Suprapubic skin (tissue), 4 donors: ENCODE results near the gene ZMYM3.

Source experiments
- EP300 ChIP-seq: sonication (generic); formaldehyde crosslinking; IDR thresholded peaks from one replicate; pipeline ENCODE4 v1.6.1; 2017; ENCODE audit warnings: antibody characterized with exemption
- POLR2A ChIP-seq, 2 donors: fragments of 450-650 bp; IDR thresholded peaks; one replicate each; pipeline ENCODE4 v1.6.1; 2017; ENCODE audit warnings: antibody characterized with exemption in 2 of 2, mild to moderate bottlenecking in 2 of 2, moderate library complexity in 2 of 2
- POLR2AphosphoS5 ChIP-seq, 3 donors: sonication (generic); formaldehyde crosslinking; IDR thresholded peaks; one replicate each; pipeline ENCODE4 v1.6.1; 2017; ENCODE audit warnings: antibody characterized with exemption in 3 of 3
- TF ChIP-seq, protein P1 (sequence below), 2 donors: fragments of 200-600 bp in 1 of 2; fragments of 450-650 bp in 1 of 2; sonication (generic) in 1 of 2; IDR thresholded peaks; one replicate each; pipeline ENCODE4 v1.5.1; 2016 to 2019; ENCODE audit warnings: antibody characterized with exemption in 2 of 2, mild to moderate bottlenecking in 1 of 2, moderate library complexity in 1 of 2

DNA sequence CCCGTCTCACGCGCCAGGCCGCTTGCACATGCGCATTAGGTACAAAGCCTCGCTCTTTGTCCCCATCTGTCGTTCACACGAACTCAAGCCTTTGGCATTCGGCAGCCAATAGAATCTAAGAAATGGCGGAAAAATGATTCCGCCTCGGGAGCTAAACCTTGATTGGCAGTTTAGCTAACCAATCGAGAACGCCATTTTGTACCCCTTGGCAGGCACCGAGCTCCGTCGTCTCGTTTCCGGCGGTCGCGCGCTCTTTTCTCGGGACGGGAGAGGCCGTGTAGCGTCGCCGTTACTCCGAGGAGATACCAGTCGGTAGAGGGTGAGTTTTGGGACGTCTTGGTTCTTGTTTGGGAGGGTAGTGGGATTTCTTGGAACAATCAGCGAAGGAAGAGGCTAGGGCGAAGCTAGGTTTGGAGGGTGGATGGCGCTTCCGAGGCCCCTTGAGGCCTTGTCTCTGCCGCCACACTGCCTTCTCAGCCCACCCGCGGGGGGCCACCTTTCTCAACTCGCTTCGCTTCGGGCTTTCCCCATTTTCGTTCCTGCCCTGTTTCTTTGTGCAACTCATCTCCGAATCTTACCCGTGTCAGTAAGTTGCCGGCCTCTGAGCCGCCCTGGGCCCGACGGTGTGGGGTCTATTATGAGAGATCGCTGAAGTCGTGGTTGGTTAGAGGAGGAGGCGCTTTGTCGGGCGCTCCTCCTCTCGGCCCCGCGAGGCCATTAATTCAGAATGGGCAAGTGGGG, 29.6 kb upstream of the ZMYM3 start, which contains the start of gene NONO:
- TF ChIP-seq, protein P1, sequence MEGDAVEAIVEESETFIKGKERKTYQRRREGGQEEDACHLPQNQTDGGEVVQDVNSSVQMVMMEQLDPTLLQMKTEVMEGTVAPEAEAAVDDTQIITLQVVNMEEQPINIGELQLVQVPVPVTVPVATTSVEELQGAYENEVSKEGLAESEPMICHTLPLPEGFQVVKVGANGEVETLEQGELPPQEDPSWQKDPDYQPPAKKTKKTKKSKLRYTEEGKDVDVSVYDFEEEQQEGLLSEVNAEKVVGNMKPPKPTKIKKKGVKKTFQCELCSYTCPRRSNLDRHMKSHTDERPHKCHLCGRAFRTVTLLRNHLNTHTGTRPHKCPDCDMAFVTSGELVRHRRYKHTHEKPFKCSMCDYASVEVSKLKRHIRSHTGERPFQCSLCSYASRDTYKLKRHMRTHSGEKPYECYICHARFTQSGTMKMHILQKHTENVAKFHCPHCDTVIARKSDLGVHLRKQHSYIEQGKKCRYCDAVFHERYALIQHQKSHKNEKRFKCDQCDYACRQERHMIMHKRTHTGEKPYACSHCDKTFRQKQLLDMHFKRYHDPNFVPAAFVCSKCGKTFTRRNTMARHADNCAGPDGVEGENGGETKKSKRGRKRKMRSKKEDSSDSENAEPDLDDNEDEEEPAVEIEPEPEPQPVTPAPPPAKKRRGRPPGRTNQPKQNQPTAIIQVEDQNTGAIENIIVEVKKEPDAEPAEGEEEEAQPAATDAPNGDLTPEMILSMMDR (IDR thresholded peaks at IDR 0.05) = no peak
- no peak for TF ChIP-seq EP300
- TF ChIP-seq POLR2A (IDR thresholded peaks at IDR 0.05) = peak; percentile 11 to 69
- peak in 2 of 3 donors; percentile 27 to 76 for TF ChIP-seq POLR2AphosphoS5 (IDR thresholded peaks at IDR 0.05)
